ENCODE data around the gene RAD51B.

Gene RAD51B

DNA sequence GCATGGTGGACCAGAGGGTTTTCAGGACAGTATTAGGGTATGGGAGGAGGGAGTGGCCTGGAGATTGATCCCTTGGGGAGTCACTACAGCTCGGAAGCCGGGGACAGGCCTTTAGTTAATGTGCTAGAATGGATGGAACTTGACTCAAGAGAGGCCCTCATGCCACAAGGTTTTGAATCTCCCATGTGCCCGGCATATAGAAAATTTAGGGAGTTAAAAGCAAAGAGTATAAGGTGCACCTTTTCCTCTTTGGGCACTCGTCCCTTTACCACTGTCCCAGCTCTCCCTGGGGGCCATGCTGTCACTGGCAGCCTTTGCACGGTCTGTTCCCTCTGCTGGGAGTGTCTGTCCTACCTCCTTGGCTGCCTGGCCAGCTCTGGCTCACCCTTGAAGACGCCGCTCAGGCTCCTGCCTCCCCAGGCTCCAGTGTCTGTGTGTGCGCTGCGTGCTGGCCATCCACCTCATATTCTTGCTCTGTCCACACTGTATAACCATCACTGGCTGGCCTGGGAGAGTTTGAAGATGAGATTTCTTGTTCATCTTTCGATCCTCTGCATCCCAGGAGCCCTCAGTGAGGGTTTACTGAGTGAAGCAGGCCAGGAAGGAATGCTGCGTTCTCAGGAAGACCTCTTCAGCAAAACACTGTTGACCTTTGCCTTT is 811.9 kb downstream of the RAD51B start:
- Histone ChIP-seq H3K27me3 (ENCODE audit: control insufficient read depth in 1 of 2, insufficient read depth in 2 of 2, low read length in 2 of 2) (no peaks in the 10 kb centered on the region), H3K4me3 (ENCODE audit: low read depth in 1 of 2, low read length in 2 of 2) (no peak overlapping the region), H3K27ac (ENCODE audit: low read depth, low read length) (no peak overlapping the region), H3K9me3 (ENCODE audit: control insufficient read depth in 1 of 2, low read length in 2 of 2) (no peaks in the 10 kb centered on the region), H3K36me3 (ENCODE audit: control insufficient read depth in 1 of 2, insufficient read depth in 2 of 2, low read length in 2 of 2) (no peaks in the 10 kb centered on the region), H3K9ac (ENCODE audit: low read depth in 1 of 2, low read length in 2 of 2) (no peak overlapping the region), H3K4me1 (ENCODE audit: control insufficient read depth in 1 of 2, insufficient read depth in 2 of 2, low read length in 2 of 2) (peaks cover 21 to 24% of the 10 kb centered on the region in 2 donors)

DNA sequence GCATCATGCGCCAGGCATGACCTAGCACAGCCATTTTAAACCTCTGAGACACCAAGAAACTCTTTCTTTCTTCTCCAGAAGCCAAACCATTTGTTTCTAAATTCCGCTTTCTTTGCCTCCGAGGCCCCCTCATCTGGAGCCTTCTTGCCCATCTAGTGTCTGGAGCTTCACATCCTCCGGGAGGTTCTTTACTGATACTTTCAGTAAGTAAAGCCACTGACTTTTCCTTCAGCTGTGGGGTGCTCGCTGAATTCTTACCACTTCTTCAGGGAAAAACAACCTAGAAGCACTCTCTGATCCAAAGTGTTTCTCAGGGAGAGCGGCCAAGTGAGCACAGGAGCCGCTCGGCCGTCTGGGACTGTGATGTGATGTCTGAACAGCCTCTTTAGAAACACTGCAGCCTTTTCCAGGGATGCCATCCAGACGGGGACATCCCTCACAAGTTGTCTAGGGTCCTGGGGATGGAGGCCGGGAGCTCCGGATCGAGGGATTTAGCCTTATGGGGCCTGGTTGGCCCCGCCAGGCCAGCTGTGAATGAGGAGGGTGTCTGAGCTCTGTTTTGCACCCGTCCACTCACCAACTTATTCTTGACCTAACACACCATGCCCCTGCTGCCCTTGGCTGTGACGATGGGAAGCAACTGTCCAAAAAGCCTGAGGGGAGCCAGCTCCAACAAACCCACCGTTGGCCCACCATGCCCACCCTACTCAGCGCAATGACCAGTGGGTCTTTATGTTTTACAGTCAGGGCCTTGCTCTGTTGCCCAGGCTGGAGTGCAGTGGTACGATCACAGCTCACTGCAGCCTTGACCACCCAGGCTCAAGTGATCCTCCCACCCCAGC is 812.7 kb downstream of the RAD51B start:
- Histone ChIP-seq H3K27ac (ENCODE audit: low read depth, low read length) (peak overlapping the region; percentile 13), H3K9ac (ENCODE audit: low read depth in 1 of 2, low read length in 2 of 2) (no peak overlapping the region), H3K36me3 (ENCODE audit: control insufficient read depth in 1 of 2, insufficient read depth in 2 of 2, low read length in 2 of 2) (no peaks in the 10 kb centered on the region), H3K27me3 (ENCODE audit: control insufficient read depth in 1 of 2, insufficient read depth in 2 of 2, low read length in 2 of 2) (no peaks in the 10 kb centered on the region), H3K4me1 (ENCODE audit: control insufficient read depth in 1 of 2, insufficient read depth in 2 of 2, low read length in 2 of 2) (peaks cover 21 to 23% of the 10 kb centered on the region in 2 donors), H3K9me3 (ENCODE audit: control insufficient read depth in 1 of 2, low read length in 2 of 2) (no peaks in the 10 kb centered on the region), H3K4me3 (ENCODE audit: low read depth in 1 of 2, low read length in 2 of 2) (no peak overlapping the region)

DNA sequence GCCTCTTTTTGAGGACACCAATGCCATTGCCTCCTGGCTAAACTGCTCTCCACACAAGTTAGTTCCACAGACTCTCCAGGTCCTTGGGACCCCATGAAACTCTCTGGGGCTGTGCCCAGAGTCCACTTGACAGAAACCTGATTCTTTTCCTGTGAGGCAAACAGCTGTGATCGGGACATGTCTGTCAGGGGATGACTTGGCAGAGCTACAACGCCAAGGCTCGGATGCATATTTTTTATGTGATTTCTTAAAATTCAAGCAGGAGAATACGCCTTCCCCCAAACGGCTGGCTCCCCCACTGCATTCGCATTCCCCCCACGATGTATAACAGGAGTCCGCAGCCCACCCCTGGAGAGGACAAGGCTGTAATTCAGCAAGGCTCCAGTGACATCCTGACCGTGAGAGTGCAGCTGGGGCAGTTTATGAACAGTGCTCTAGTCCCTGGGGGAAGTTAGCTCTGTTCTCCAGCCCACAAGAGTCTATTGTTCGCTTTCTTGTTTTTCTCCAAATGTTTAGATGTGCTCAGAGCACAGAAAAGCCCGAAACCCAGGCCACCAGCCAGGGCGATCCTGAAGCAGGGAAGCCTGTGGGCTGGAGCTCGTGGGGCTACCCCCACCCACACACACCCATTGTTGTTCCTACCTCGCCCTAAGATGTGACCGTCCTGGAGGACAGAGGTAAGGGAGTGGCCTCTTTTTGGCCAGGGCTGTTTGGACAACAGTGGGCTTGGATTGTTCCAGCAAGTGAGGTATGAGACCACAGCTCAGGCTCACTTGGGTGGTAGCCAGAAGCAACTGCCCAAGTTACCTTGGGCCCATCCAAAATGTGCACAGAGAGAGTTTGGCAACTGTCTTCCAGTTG is 813.8 kb downstream of the RAD51B start:
- Histone ChIP-seq H3K4me1 (ENCODE audit: control insufficient read depth in 1 of 2, insufficient read depth in 2 of 2, low read length in 2 of 2) (peaks cover 24 to 25% of the 10 kb centered on the region in 2 donors), H3K9ac (ENCODE audit: low read depth in 1 of 2, low read length in 2 of 2) (no peak overlapping the region), H3K4me3 (ENCODE audit: low read depth in 1 of 2, low read length in 2 of 2) (no peak overlapping the region)

DNA sequence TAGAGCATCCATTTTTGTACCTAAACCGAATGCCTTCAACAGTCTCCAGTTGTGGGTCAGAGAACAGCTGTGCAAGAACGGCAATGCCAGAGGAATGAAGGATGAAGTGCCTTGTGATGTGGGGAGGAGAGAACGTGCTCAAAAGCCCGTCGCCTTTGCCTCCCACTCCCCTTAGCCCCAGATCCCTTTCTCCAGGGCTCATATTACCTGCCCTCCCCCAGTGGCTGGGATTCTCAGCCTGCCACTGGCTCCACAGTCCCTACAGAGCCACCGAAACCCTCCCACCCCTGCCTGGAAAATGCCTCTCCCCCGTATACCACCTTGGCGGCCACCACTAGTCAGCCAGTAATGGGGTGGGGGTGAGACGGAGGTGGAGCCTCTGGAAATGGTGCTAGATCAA is 814.8 kb downstream of the RAD51B start:
- H3K4me1 ChIP-seq (ENCODE audit: control insufficient read depth in 1 of 2, insufficient read depth in 2 of 2, low read length in 2 of 2) = peaks cover 26 to 28% of the 10 kb centered on the region in 2 donors
- no peak overlapping the region for H3K9ac ChIP-seq (ENCODE audit: low read depth in 1 of 2, low read length in 2 of 2)
- no peaks in the 10 kb centered on the region for H3K36me3 ChIP-seq (ENCODE audit: control insufficient read depth in 1 of 2, insufficient read depth in 2 of 2, low read length in 2 of 2)
- H3K4me3 ChIP-seq (ENCODE audit: low read depth in 1 of 2, low read length in 2 of 2) = no peak overlapping the region
- H3K9me3 ChIP-seq (ENCODE audit: control insufficient read depth in 1 of 2, low read length in 2 of 2) = no peaks in the 10 kb centered on the region
- H3K27me3 ChIP-seq (ENCODE audit: control insufficient read depth in 1 of 2, insufficient read depth in 2 of 2, low read length in 2 of 2) = no peaks in the 10 kb centered on the region
- no peak overlapping the region for H3K27ac ChIP-seq (ENCODE audit: low read depth, low read length)

More for the DNA sequence above, 813.8 kb downstream of the RAD51B start:
- H3K36me3 ChIP-seq (ENCODE audit: control insufficient read depth in 1 of 2, insufficient read depth in 2 of 2, low read length in 2 of 2) = no peaks in the 10 kb centered on the region
- H3K27ac ChIP-seq (ENCODE audit: low read depth, low read length) = peak overlapping the region; percentile 41
- no peaks in the 10 kb centered on the region for H3K27me3 ChIP-seq (ENCODE audit: control insufficient read depth in 1 of 2, insufficient read depth in 2 of 2, low read length in 2 of 2)
- H3K9me3 ChIP-seq (ENCODE audit: control insufficient read depth in 1 of 2, low read length in 2 of 2) = no peaks in the 10 kb centered on the region

DNA sequence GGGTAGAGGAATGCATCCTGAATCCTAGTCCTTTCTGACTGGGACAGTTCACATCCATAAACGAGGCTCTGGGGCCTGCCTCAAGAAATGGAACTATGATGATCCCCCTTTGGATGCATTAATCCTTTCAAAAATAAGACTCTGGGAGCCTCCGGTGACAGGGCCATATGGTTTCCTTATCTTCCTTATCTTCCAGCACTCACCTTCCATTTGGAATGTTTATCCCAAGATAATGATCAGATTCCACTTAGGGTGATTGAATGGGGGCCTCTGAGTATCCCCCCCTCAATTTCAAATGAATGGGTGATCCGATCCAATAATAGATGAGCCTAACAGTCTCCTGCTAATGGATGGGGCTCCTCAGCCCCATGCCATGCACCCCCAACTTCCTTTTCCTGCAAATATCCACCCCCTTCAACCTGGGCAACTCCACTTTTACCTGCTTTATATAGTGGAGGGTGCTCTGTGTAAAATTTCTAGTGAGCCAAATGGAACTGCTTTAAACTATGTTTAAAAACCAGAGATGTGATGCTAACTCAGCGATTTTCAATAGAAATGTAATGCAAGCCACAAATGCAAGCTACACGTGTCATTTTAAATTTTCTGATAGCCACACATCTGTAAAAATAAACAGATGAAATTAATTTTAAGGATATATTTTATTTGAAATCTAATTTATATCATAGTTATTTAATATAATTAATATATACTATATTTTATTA is 815.5 kb downstream of the RAD51B start:
- Histone ChIP-seq H3K27me3 (ENCODE audit: control insufficient read depth in 1 of 2, insufficient read depth in 2 of 2, low read length in 2 of 2) (no peaks in the 10 kb centered on the region), H3K4me1 (ENCODE audit: control insufficient read depth in 1 of 2, insufficient read depth in 2 of 2, low read length in 2 of 2) (peaks cover 24 to 27% of the 10 kb centered on the region in 2 donors), H3K9ac (ENCODE audit: low read depth in 1 of 2, low read length in 2 of 2) (no peak overlapping the region), H3K9me3 (ENCODE audit: control insufficient read depth in 1 of 2, low read length in 2 of 2) (no peaks in the 10 kb centered on the region), H3K36me3 (ENCODE audit: control insufficient read depth in 1 of 2, insufficient read depth in 2 of 2, low read length in 2 of 2) (no peaks in the 10 kb centered on the region), H3K27ac (ENCODE audit: low read depth, low read length) (no peak overlapping the region), H3K4me3 (ENCODE audit: low read depth in 1 of 2, low read length in 2 of 2) (no peak overlapping the region)

DNA sequence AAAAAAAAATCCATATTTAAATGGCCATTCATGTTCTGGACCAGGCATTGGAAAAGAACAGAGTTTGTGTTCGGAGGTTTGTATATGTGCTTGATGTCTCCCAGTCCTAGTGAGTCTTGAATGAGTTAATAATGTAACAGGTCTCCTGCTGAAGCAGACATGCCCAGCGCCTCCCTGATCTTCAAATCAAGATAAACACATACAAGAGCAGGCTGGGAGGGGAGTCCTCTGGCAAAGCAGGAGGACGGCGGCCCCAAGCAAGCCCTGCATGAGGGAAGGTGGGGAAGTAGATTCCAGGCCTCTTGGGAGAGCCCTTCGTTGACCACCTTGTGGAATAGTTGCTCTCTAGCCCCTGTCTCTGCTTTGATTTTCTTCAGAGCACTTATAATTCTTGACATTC is 817.0 kb downstream of the RAD51B start:
- Histone ChIP-seq H3K9me3 (ENCODE audit: control insufficient read depth in 1 of 2, low read length in 2 of 2) (peaks cover 7 to 14% of the 10 kb centered on the region in 2 donors), H3K4me3 (ENCODE audit: low read depth in 1 of 2, low read length in 2 of 2) (no peak overlapping the region), H3K27ac (ENCODE audit: low read depth, low read length) (peak overlapping the region; percentile 48), H3K9ac (ENCODE audit: low read depth in 1 of 2, low read length in 2 of 2) (no peak overlapping the region), H3K27me3 (ENCODE audit: control insufficient read depth in 1 of 2, insufficient read depth in 2 of 2, low read length in 2 of 2) (no peaks in the 10 kb centered on the region), H3K36me3 (ENCODE audit: control insufficient read depth in 1 of 2, insufficient read depth in 2 of 2, low read length in 2 of 2) (no peaks in the 10 kb centered on the region), H3K4me1 (ENCODE audit: control insufficient read depth in 1 of 2, insufficient read depth in 2 of 2, low read length in 2 of 2) (peaks cover 24 to 27% of the 10 kb centered on the region in 2 donors)

DNA sequence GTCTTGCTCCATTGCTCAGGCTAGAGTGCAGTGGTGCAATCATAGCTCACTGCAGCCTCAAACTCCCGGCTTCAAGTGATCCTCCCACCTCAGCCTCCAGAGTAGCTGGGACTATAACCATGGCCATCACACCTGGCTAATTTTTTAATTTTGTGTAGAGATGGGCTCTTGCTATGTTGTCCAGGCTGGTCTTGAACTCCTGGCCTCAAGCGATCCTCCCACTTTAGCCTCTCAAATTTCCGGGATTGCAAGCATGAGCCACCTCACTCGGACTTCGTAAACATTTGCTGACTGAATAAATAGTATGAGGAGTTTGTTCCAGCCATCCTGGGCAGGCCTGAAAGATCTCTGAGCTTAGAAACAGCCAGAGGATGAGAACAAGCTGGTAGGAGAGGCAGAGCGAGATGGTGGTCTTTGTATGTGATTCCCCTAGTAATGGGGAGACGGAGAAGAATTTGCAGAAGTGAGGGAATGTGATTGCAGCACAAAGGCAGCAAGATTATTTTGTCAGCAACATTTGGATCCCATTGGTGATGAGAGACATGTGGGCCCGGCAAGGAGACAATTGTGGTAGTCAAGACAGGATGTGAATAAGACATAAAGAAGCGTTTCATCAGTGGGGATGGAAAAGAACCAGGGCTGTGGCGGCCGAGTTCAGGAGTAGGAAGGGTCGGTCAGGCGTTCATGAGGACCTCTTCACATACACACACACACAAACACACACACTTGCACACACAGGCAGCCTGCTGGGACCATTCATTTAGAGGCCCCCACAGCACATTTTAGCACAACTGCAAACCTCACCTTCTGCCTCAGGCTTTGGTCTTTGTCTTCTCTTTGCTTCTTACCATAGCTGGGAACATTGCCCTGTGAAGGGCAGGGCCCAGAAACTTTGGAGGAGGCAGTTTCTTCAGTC is 817.8 kb downstream of the RAD51B start:
- Histone ChIP-seq H3K27ac (ENCODE audit: low read depth, low read length) (peak overlapping the region; percentile 61), H3K27me3 (ENCODE audit: control insufficient read depth in 1 of 2, insufficient read depth in 2 of 2, low read length in 2 of 2) (no peaks in the 10 kb centered on the region), H3K9ac (ENCODE audit: low read depth in 1 of 2, low read length in 2 of 2) (peak overlapping the region; percentile 6 to 15), H3K9me3 (ENCODE audit: control insufficient read depth in 1 of 2, low read length in 2 of 2) (peaks cover 7 to 16% of the 10 kb centered on the region in 2 donors), H3K4me3 (ENCODE audit: low read depth in 1 of 2, low read length in 2 of 2) (no peak overlapping the region), H3K4me1 (ENCODE audit: control insufficient read depth in 1 of 2, insufficient read depth in 2 of 2, low read length in 2 of 2) (peaks cover 24 to 27% of the 10 kb centered on the region in 2 donors), H3K36me3 (ENCODE audit: control insufficient read depth in 1 of 2, insufficient read depth in 2 of 2, low read length in 2 of 2) (no peaks in the 10 kb centered on the region)

DNA sequence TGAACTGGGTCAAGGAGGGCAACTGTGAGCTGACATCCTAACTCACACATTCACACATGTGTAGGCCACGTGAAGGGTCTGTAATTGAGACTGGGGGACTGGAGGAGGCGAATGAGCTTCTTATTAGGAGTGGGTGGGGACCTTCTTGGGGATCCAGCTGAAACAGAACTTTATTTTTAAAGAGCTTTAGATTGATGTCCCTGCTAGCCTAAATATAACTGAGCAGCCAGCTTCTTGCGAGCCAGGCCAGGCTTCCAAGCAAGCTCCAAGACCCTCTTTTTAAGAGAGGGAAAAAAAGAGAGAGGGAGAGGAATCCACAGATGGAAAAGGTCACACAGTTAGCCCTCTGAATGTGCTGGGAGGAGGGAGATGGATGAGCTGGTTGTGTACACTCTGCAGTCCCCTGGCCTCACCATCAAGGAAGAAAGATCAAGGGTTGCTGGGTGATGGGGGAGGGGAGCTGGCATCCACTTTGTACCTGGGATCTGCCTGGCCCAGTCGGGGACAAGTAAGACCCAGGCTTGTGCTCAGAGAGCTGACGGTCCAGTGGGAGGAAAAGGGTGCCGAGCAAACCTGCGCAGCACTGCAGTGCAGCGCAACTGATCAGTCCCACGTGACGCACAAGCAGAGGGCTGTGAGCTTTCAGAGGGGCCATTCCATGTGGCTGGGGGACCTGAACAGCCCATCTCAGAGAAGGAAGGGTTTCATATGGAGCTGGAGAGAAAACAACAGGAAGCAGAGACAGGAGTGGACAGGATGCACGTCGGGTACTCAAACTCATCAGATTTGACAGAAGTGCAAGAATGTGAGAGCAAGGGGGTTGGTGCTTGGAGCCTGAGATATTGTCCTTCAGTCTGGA is 818.8 kb downstream of the RAD51B start:
- Histone ChIP-seq H3K27ac (ENCODE audit: low read depth, low read length) (peak overlapping the region; percentile 32), H3K36me3 (ENCODE audit: control insufficient read depth in 1 of 2, insufficient read depth in 2 of 2, low read length in 2 of 2) (no peaks in the 10 kb centered on the region), H3K4me1 (ENCODE audit: control insufficient read depth in 1 of 2, insufficient read depth in 2 of 2, low read length in 2 of 2) (peaks cover 21 to 25% of the 10 kb centered on the region in 2 donors), H3K9me3 (ENCODE audit: control insufficient read depth in 1 of 2, low read length in 2 of 2) (peaks cover 7 to 16% of the 10 kb centered on the region in 2 donors), H3K4me3 (ENCODE audit: low read depth in 1 of 2, low read length in 2 of 2) (no peak overlapping the region), H3K9ac (ENCODE audit: low read depth in 1 of 2, low read length in 2 of 2) (peak overlapping the region; percentile 15 to 33), H3K27me3 (ENCODE audit: control insufficient read depth in 1 of 2, insufficient read depth in 2 of 2, low read length in 2 of 2) (no peaks in the 10 kb centered on the region)
